Gastrocnemius medialis (tissue), 4 donors: ENCODE data around the gene CCDC88A. TPM values are rescaled to one million over a fixed set of nuclear protein-coding genes. Genes with fewer than 3 reads are reported as not detected.

Experiments
- ATAC-seq, 2 donors: fragments of 150-250 bp; one replicate each; pipeline ENCODE4 v1.9.1; 2016
- DNase-seq, 2 donors: peaks; one replicate each; pipeline ENCODE4 v3.0.0-alpha.2; 2019
- H3K27ac ChIP-seq, 4 donors: fragments of 200-600 bp; sonication (generic); 1 replicate in 1 of 4; 2 replicates in 3 of 4; pipeline ENCODE4 v1.5.1; 2016 to 2018; ENCODE audit warnings: mild to moderate bottlenecking in 2 of 4, moderate library complexity in 1 of 4
- H3K27me3 ChIP-seq, 3 donors: fragments of 200-600 bp; sonication (generic) in 2 of 3; 1 replicate in 1 of 3; 2 replicates in 2 of 3; pipeline versions ENCODE4 v1.5.1 to v1.6.0; 2016 to 2019; ENCODE audit warnings: mild to moderate bottlenecking in 1 of 3, moderate library complexity in 1 of 3
- H3K36me3 ChIP-seq, 2 donors: fragments of 200-600 bp; sonication (generic) in 1 of 2; one replicate each; pipeline ENCODE4 v1.5.1; 2017 to 2018
- H3K4me1 ChIP-seq, 2 donors: fragments of 200-600 bp; sonication (generic) in 1 of 2; one replicate each; pipeline ENCODE4 v1.5.1; 2016 to 2017; ENCODE audit warnings: mild to moderate bottlenecking in 2 of 2
- H3K4me3 ChIP-seq, 4 donors: fragments of 200-600 bp; sonication (generic) in 3 of 4; 1 replicate in 1 of 4; 2 replicates in 3 of 4; pipeline ENCODE4 v1.5.1; 2016 to 2019; ENCODE audit warnings: mild to moderate bottlenecking in 2 of 4
- H3K9me3 ChIP-seq, 3 donors: fragments of 200-600 bp; sonication (generic) in 2 of 3; 1 replicate in 1 of 3; 2 replicates in 2 of 3; pipeline ENCODE4 v1.5.1; 2016 to 2019
- CTCF ChIP-seq, 5 experiments: fragments of 450-650 bp in 3 of 5; fragments of 200-600 bp in 2 of 5; sonication (generic) in 2 of 5; IDR thresholded peaks in 4 of 5; conservative IDR thresholded peaks in 1 of 5; 1 replicate in 4 of 5; 2 replicates in 1 of 5; pipeline ENCODE4 v1.5.1; 2016 to 2019; ENCODE audit warnings: antibody characterized with exemption in 5 of 5, mild to moderate bottlenecking in 3 of 5, moderate library complexity in 3 of 5
- POLR2A ChIP-seq, 2 donors: fragments of 450-650 bp; IDR thresholded peaks; one replicate each; pipeline ENCODE4 v1.6.1; 2017; ENCODE audit warnings: antibody characterized with exemption in 2 of 2, mild to moderate bottlenecking in 2 of 2, moderate library complexity in 2 of 2
- in situ Hi-C, 4 donors: fragments of 200-750 bp; cut with MboI; loops; one replicate each; pipeline versions ENCODE4 v1.15.0 to v1.8.0; 2017; ENCODE audit warnings: low sequenced_read_pairs in 4 of 4
- intact Hi-C: fragments of 100-400 bp; cut with DNase I; formaldehyde crosslinking; loops from one replicate; pipeline ENCODE4 v1.15.1; 2023; ENCODE audit warnings: low total_unique reads
- total RNA-seq, 4 donors: library from RNA; depleted of rRNA; stranded (reverse); fragments of >200 nt; gene quantifications; one replicate each; pipeline versions ENCODE4 v1.1.0 to v1.2.3, GENCODE V29; 2016

Gene CCDC88A
- total RNA-seq, 4 donors from 2014 or later, result 12.9 to 28.7 (median 19.4) TPM

DNA sequence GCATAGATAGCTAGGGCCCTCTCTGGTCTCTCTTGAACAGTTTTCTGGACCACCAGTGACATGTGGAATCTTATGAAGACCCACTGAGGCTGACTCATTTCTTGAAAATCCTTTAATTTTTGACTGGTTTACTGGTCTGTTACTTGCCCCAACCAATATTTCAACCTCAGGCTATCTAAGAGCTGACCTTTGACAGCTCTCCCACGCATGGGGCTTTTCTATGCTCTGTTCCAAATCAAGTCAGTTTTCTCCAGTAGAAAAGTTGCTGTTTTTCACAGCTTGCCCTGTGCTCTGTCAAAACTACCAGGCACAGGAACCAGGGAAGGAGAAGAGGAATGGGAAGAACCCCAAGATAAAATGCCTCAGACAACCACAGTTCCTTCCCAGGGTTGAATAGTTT lies 104.7 kb downstream of the CCDC88A start:
- intact Hi-C loops, result no loop called here
- no peak for DNase-seq
- no peaks in the 10 kb centered on the region for H3K9me3 ChIP-seq
- no peak overlapping the region for H3K4me3 ChIP-seq
- TF ChIP-seq CTCF (IDR thresholded peaks at IDR 0.05 in 4 of 5, conservative IDR thresholded peaks at IDR 0.05 in 1 of 5) (no peak), POLR2A (IDR thresholded peaks at IDR 0.05) (no peak)
- H3K36me3 ChIP-seq, result peaks cover 0 to 42% of the 10 kb centered on the region in 2 donors
- in situ Hi-C loops, result no loop called here
- ATAC-seq, result no peak
- H3K4me1 ChIP-seq, result no peaks in the 10 kb centered on the region
- no peaks in the 10 kb centered on the region for H3K27me3 ChIP-seq
- no peak overlapping the region for H3K27ac ChIP-seq

GRCh38 chr2:55311444-55311870 lies 108.2 kb downstream of the CCDC88A start:
- Histone ChIP-seq H3K4me3 (no peak overlapping the region), H3K9me3 (no peaks in the 10 kb centered on the region), H3K36me3 (peaks cover 0 to 33% of the 10 kb centered on the region in 2 donors), H3K27me3 (no peaks in the 10 kb centered on the region), H3K4me1 (no peaks in the 10 kb centered on the region), H3K27ac (no peak overlapping the region)
- intact Hi-C loops, result no loop called here
- TF ChIP-seq POLR2A (IDR thresholded peaks at IDR 0.05) (no peak), CTCF (IDR thresholded peaks at IDR 0.05 in 4 of 5, conservative IDR thresholded peaks at IDR 0.05 in 1 of 5) (no peak)
- in situ Hi-C loops, result no loop called here
- ATAC-seq, result no peak
- DNase-seq, result no peak

DNA sequence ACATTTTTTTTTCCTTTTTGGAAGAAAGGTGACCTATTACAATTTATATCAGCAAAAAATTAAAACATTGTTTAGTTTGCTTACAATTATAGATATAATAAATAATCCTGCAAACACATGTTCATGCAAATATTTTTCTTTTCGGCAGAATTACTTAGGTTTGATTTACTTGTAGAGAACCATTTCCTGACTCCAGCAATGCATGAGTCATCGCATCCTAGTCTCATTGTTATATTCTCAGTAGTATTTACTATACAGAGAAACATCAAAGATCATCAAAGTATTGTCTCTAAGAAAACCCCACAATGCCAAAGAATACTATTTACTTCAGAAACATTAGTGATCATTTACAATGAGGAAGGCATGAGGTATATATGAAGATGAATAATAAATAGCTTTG lies 110.2 kb downstream of the CCDC88A start:
- H3K27ac ChIP-seq, result no peak overlapping the region
- H3K36me3 ChIP-seq, result peaks cover 0 to 19% of the 10 kb centered on the region in 2 donors
- in situ Hi-C loops, result no loop called here

DNA sequence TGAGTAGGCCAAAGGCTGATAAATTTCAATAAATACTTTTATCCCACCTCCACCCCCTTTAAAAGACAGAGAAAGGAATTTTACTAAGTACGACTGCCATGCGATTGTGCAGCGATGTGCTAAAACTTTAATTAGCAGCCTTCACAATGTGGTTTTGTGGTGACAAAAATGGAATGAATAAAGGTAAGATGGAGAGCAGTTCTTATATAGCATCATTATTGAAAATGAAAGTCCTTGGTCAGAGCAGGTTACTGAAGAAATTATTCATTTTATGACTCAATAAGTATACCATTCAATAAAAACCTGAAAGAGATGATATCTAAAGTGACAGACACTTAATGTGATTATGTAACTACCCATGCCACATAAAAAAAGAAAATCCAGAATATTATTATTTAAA lies 117.4 kb downstream of the CCDC88A start:
- intact Hi-C loops, result no loop called here
- H3K4me1 ChIP-seq, result no peaks in the 10 kb centered on the region
- TF ChIP-seq POLR2A (IDR thresholded peaks at IDR 0.05) (no peak), CTCF (IDR thresholded peaks at IDR 0.05 in 4 of 5, conservative IDR thresholded peaks at IDR 0.05 in 1 of 5) (no peak)
- H3K27ac ChIP-seq, result no peak overlapping the region
- in situ Hi-C loops, result no loop called here
- no peak overlapping the region for H3K4me3 ChIP-seq
- ATAC-seq, result no peak
- no peaks in the 10 kb centered on the region for H3K9me3 ChIP-seq
- no peaks in the 10 kb centered on the region for H3K27me3 ChIP-seq
- DNase-seq, result no peak
- peaks cover 0 to 5% of the 10 kb centered on the region in 2 donors for H3K36me3 ChIP-seq

More for the DNA sequence above, 110.2 kb downstream of the CCDC88A start:
- H3K4me3 ChIP-seq, result no peak overlapping the region
- DNase-seq (no peak), ATAC-seq (no peak)
- no peaks in the 10 kb centered on the region for H3K9me3 ChIP-seq
- TF ChIP-seq POLR2A (IDR thresholded peaks at IDR 0.05), result no peak
- no peak for TF ChIP-seq CTCF (IDR thresholded peaks at IDR 0.05 in 4 of 5, conservative IDR thresholded peaks at IDR 0.05 in 1 of 5)
- intact Hi-C loops, result no loop called here
- H3K4me1 ChIP-seq, result no peaks in the 10 kb centered on the region
- H3K27me3 ChIP-seq, result no peaks in the 10 kb centered on the region

DNA sequence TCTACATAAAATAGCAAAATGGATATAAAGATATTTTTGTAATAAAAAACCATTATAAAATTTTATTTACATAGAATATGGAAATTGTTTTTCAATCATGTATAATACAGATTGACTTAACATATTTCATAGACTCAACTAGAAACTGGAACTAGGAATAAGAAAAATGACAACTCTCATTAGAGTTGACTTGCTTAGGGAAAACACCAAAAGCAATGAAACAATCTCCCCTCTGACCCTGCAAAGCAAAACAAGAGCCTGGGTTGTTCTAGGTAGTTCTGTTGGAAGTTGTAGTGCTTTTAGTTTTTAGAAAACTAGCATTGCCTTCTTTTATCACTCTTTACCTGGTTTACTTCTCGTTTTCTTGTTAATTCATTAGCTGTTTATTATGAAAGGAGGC lies 118.4 kb downstream of the CCDC88A start:
- no peaks in the 10 kb centered on the region for H3K4me1 ChIP-seq
- H3K9me3 ChIP-seq, result no peaks in the 10 kb centered on the region
- no peak overlapping the region for H3K4me3 ChIP-seq
- H3K27me3 ChIP-seq, result no peaks in the 10 kb centered on the region
- TF ChIP-seq CTCF (IDR thresholded peaks at IDR 0.05 in 4 of 5, conservative IDR thresholded peaks at IDR 0.05 in 1 of 5) (no peak), POLR2A (IDR thresholded peaks at IDR 0.05) (no peak)
- peaks cover 0 to 5% of the 10 kb centered on the region in 2 donors for H3K36me3 ChIP-seq
- intact Hi-C loops (no loop called here), in situ Hi-C loops (no loop called here)
- DNase-seq (no peak), ATAC-seq (no peak)
- H3K27ac ChIP-seq, result no peak overlapping the region
